Natural killer cell (primary cell): Measurements from ENCODE around the gene ZYG11B. TPM values are rescaled to one million over a fixed set of nuclear protein-coding genes. Genes with fewer than 3 reads are reported as not detected.
"Not testable (repeated sequence)": the region's sequence is repeated elsewhere in the genome, so short reads cannot be mapped to it uniquely, and the experiment has no call there.

ENCODE experiments used
- ATAC-seq, 3 donors: fragments of 150-1000 bp in 2 of 3; fragments of 200-7000 bp in 1 of 3; cut with Tn5 transposase; 1 replicate in 1 of 3; 2 replicates in 2 of 3; pipeline ENCODE4 v1.10.0; 2021; ENCODE audit warnings: mild to moderate bottlenecking in 2 of 3, moderate library complexity in 2 of 3
- DNase-seq, 2 donors: peaks; one replicate each; pipeline versions ENCODE4 v3.0.0 to v3.0.0-alpha.2; 2013 to 2021; ENCODE audit warnings: mixed read lengths in 1 of 2
- H3K27ac ChIP-seq: one replicate; pipeline ENCODE4 v1.5.1; 2013; ENCODE audit warnings: mild to moderate bottlenecking, low read length
- H3K27me3 ChIP-seq: one replicate; pipeline ENCODE4 v1.6.1; 2013; ENCODE audit warnings: low read length; ENCODE audit not compliant: control insufficient read depth, insufficient read depth
- H3K36me3 ChIP-seq: one replicate; pipeline ENCODE4 v1.6.1; 2013; ENCODE audit warnings: low read length; ENCODE audit not compliant: control insufficient read depth, insufficient read depth
- H3K4me1 ChIP-seq: one replicate; pipeline ENCODE4 v1.6.1; 2013; ENCODE audit warnings: low read length; ENCODE audit not compliant: control insufficient read depth, insufficient read depth
- H3K4me3 ChIP-seq: one replicate; pipeline ENCODE4 v1.5.1; 2013; ENCODE audit warnings: low read length
- H3K9me3 ChIP-seq: one replicate; pipeline ENCODE4 v1.6.1; 2013; ENCODE audit warnings: low read length; ENCODE audit not compliant: control insufficient read depth, insufficient read depth
- H3K27ac Mint-ChIP-seq, 2 donors: one replicate each; pipeline ENCODE4 v1.8.0; 2022; ENCODE audit warnings: mild to moderate bottlenecking in 2 of 2, mixed read lengths in 2 of 2, moderate library complexity in 1 of 2
- H3K27me3 Mint-ChIP-seq, 2 donors: one replicate each; pipeline ENCODE4 v1.8.0; 2022; ENCODE audit warnings: low read depth in 2 of 2, mixed read lengths in 2 of 2
- H3K36me3 Mint-ChIP-seq: one replicate; pipeline ENCODE4 v1.8.0; 2022; ENCODE audit warnings: mixed read lengths
- H3K4me1 Mint-ChIP-seq, 2 donors: one replicate each; pipeline ENCODE4 v1.8.0; 2022; ENCODE audit warnings: mixed read lengths in 2 of 2
- H3K4me3 Mint-ChIP-seq: one replicate; pipeline ENCODE4 v1.8.0; 2022; ENCODE audit warnings: mild to moderate bottlenecking, moderate library complexity, mixed read lengths
- H3K9me3 Mint-ChIP-seq, 2 donors: one replicate each; pipeline ENCODE4 v1.8.0; 2022; ENCODE audit warnings: mixed read lengths in 2 of 2
- WGBS: methylation state at CpG from one replicate; pipeline ENCODE4 v1.1.7; 2013; ENCODE audit warnings: missing lambda C conversion rate; ENCODE audit not compliant: insufficient coverage; 5-methylcytosine and 5-hydroxymethylcytosine counted together
- intact Hi-C: fragments of 100-400 bp; cut with micrococcal nuclease; formaldehyde crosslinking; loops from one replicate; pipeline ENCODE4 v1.14.2; 2022
- total RNA-seq, 4 donors: library from RNA; stranded (reverse); fragments of 120-200 nt in 1 of 4; gene quantifications; one replicate each; pipeline versions ENCODE4 v1.2.3 to v1.2.4, GENCODE V29; 2013 to 2022
- TF ChIP-seq, protein P1 (sequence below): fragments of 200-600 bp; IDR thresholded peaks from one replicate; pipeline ENCODE4 v1.8.0; 2022; ENCODE audit warnings: antibody characterized with exemption

ZYG11B gene
- total RNA-seq, 3 donors from 2014 or later (not counting 1 experiment from before 2014, with no cell fraction given) = 7.4 to 11.8 (median 10.7) TPM

DNA sequence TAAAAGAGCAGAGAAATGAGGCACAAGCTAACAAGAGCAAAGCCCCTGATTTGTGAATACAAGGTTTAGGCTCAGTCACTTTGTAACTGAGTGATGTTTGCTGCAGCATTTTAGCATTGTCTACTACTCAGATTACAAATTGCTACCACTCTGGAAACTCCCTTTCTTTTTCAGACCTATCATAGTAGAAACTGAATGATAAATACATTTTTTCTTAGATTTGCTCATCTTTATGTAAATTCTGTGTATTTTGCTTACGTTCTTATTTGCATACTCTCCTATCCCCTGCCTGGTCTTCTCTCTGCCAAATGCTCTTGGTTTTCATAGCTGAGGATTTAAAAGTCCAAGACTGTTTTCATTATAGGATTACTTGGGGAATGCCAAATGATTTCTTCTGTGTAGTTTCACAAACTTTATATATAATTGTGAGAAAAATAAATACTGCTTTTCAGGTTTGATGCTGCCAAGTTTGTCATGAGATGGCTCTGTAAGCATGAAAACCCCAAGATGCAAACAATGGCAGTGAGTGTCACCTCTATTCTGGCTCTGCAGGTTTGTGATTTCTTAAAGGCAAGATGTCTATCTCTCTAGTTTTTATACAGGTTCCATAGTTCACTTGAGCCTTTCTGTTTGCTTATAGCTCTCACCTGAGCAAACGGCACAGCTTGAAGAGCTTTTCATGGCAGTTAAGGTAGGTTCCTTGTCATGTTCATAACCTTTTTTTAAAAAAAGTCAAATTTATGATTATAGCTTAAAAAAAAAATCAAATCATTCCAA is 141.0 kb downstream of the ZYG11B start:
- DNase-seq (no peak), ATAC-seq (no peak)
- Mint-ChIP-seq H3K4me3 (no peak overlapping the region), H3K36me3 (no peaks in the 10 kb centered on the region), H3K27me3 (peaks cover 3 to 12% of the 10 kb centered on the region in 2 donors), H3K4me1 (no peaks in the 10 kb centered on the region), H3K9me3 (no peaks in the 10 kb centered on the region), H3K27ac (no peak overlapping the region)
- H3K36me3 ChIP-seq = no peaks in the 10 kb centered on the region
- H3K4me1 ChIP-seq = no peaks in the 10 kb centered on the region
- no peak overlapping the region for H3K4me3 ChIP-seq
- 83% methylated on average over 2 of the region's 2 CpGs for WGBS
- TF ChIP-seq, protein P1, sequence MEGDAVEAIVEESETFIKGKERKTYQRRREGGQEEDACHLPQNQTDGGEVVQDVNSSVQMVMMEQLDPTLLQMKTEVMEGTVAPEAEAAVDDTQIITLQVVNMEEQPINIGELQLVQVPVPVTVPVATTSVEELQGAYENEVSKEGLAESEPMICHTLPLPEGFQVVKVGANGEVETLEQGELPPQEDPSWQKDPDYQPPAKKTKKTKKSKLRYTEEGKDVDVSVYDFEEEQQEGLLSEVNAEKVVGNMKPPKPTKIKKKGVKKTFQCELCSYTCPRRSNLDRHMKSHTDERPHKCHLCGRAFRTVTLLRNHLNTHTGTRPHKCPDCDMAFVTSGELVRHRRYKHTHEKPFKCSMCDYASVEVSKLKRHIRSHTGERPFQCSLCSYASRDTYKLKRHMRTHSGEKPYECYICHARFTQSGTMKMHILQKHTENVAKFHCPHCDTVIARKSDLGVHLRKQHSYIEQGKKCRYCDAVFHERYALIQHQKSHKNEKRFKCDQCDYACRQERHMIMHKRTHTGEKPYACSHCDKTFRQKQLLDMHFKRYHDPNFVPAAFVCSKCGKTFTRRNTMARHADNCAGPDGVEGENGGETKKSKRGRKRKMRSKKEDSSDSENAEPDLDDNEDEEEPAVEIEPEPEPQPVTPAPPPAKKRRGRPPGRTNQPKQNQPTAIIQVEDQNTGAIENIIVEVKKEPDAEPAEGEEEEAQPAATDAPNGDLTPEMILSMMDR = no peak
- H3K27me3 ChIP-seq = no peaks in the 10 kb centered on the region
- H3K9me3 ChIP-seq = no peaks in the 10 kb centered on the region
- H3K27ac ChIP-seq = no peak overlapping the region
- intact Hi-C loops = no loop called here

DNA sequence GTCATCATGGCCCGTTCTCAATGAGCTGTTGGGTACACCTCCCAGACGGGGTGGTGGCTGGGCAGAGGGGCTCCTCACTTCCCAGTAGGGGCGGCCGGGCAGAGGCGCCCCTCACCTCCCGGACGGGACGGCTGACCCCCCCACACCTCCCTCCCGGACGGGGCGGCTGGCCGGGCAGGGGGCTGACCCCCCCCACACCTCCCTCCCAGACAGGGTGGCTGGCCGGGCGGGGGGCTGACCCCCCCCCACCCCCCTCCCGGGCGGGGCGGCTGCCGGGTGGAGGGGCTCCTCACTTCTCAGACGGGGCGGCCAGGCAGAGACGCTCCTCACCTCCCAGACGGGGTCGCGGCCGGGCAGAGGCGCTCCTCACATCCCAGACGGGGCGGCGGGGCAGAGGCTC is 143.5 kb downstream of the ZYG11B start:
- intact Hi-C loops, H3K36me3 ChIP-seq, H3K4me1 ChIP-seq, DNase-seq, H3K4me1 Mint-ChIP-seq, H3K27me3 ChIP-seq, H3K9me3 ChIP-seq, H3K27ac Mint-ChIP-seq, H3K27me3 Mint-ChIP-seq, H3K9me3 Mint-ChIP-seq, H3K36me3 Mint-ChIP-seq, H3K4me3 ChIP-seq, H3K27ac ChIP-seq, ATAC-seq, H3K4me3 Mint-ChIP-seq: not testable (repeated sequence)
- WGBS = 90% methylated on average over 2 of the region's 29 CpGs

DNA sequence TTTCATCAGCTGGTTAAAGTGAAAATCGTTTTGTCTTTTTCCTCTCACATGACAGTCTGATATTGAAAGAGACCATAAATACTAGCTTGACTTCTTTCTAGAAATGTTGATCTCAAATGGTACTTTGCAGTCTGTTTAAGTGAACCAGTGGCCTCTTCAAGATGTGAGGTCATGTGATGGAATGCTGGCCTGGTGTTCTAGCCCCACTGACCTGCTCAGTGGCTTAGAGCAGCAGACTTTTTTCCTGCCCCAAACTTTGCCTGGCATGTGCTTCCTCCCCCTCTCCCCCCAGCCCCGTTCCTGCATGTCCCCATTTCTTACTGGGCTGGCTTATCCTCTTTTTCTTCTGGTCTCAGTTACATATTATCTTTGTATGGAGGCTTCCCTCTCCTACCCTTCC is 150.6 kb downstream of the ZYG11B start:
- H3K36me3 Mint-ChIP-seq = no peaks in the 10 kb centered on the region
- no peaks in the 10 kb centered on the region for H3K4me1 ChIP-seq
- no peak overlapping the region for H3K27ac Mint-ChIP-seq
- no peaks in the 10 kb centered on the region for H3K36me3 ChIP-seq
- ATAC-seq = no peak
- TF ChIP-seq, protein P1 = no peak
- no peaks in the 10 kb centered on the region for H3K4me1 Mint-ChIP-seq
- no peak overlapping the region for H3K4me3 ChIP-seq
- H3K27ac ChIP-seq = no peak overlapping the region
- peaks cover 0 to 8% of the 10 kb centered on the region in 2 donors for H3K27me3 Mint-ChIP-seq
- H3K4me3 Mint-ChIP-seq = no peak overlapping the region
- 100% methylated on average over 1 of the region's 2 CpGs for WGBS
- H3K9me3 ChIP-seq = no peaks in the 10 kb centered on the region
- intact Hi-C loops = no loop called here
- no peaks in the 10 kb centered on the region for H3K27me3 ChIP-seq
- no peak for DNase-seq
- no peaks in the 10 kb centered on the region for H3K9me3 Mint-ChIP-seq

Other genes starting within 250 kb of the ZYG11B start
- gene TUT4, start 173.4 kb upstream of the ZYG11B start, total RNA-seq = 100 to 1,000 TPM; 124 to 156 (median 125) TPM
- gene GPX7, start 124.1 kb upstream of the ZYG11B start, total RNA-seq = 10 to 100 TPM in 2 of 3 donors, 1 to 10 TPM in 1; 9.7 to 10.6 (median 10.2) TPM
- 10 to 100 TPM; 14.0 to 31.4 (median 16.2) TPM for gene SHISAL2A, start 93.3 kb upstream of the ZYG11B start, total RNA-seq
- gene COA7, start 28.1 kb upstream of the ZYG11B start, total RNA-seq = 1 to 10 TPM; 1.8 to 4.7 (median 3.9) TPM
- under 1 TPM in 1 of 3 donors, not detected in 2; 0.58 TPM for gene ZYG11A, start 116.3 kb downstream of the ZYG11B start, total RNA-seq
- 100 to 1,000 TPM; 129 to 174 (median 138) TPM for gene ECHDC2, start 195.3 kb downstream of the ZYG11B start, total RNA-seq
- gene SCP2, start 200.8 kb downstream of the ZYG11B start, total RNA-seq = 100 to 1,000 TPM in 2 of 3 donors, 10 to 100 TPM in 1; 90.0 to 118 (median 105) TPM